ENCODE measurements around the gene NOL3. TPM values are rescaled to one million over a fixed set of nuclear protein-coding genes. Genes with fewer than 3 reads are reported as not detected.
A peak's percentile ranks its signal among the peaks of the same experiment; 100 is the strongest.
"Not testable (repeated sequence)": the region's sequence is repeated elsewhere in the genome, so short reads cannot be mapped to it uniquely, and the experiment has no call there.

NOL3 gene
- total RNA-seq, result 8.4 and 15.3 TPM in 2 replicates

DNA sequence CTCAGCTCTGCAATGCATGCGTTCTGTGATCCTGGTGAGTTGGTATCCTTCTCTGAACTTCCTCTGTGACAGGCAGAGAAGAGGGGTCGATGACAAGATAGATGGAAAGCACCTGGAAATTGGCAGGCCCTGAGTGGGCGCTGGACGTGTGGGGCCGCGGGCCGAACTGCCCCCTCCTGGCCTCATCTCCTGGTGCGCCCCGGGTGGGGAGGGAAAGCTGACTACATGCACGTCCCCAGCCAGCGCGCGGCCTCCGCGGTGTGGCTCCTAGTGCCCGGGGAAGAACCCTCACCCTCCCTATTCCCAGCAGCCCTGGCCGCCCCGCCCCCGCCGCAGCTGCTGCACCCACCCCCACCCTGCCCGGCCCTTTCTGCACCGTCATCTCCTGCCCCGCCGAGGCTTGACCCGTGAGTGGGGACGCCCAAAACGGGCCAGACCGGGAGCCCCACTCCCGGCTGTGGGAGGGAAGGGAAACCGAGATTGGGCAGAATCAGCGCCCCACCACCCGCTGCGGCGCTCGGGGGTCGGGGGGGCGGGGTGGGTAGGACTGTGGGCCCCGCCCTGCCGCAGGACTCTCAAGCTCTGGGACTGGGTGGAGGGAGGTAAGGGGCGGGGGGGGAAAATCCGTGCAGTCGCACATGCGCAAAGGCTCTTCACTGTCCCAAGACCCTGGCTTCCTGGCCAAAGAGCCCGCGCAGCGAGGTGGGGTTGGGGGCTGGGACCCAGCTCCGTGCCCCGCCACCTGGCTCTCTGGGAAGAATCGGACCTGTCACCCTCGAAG is at the start of gene NOL3:
Gene NOL3 (plus strand): TSS at position 371 of the 781 bp plus-strand sequence.
- DNase-seq (ENCODE audit: extremely low read depth, low read depth, low spot score), result no peak

DNA sequence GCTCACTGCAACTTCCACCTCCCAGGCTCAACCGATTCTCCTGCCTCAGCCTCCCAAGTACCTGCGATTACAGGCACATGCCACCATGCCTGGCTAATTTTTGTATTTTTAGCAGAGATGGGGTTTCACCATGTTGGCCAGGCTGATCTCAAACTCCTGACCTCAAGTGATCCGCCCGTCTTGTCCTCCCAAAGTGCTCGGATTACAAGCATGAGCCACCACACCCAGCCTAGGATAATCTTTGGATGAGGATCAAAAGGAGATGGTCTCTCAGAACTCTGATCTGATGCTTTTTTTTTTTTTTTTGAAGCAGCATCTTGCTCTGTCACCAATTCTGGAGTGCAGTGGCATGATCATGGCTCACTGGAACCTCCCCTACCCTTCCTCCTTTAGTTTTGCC is 47.5 kb upstream of the NOL3 start:
- DNase-seq (ENCODE audit: extremely low read depth, low read depth, low spot score), result not testable (repeated sequence)

DNA sequence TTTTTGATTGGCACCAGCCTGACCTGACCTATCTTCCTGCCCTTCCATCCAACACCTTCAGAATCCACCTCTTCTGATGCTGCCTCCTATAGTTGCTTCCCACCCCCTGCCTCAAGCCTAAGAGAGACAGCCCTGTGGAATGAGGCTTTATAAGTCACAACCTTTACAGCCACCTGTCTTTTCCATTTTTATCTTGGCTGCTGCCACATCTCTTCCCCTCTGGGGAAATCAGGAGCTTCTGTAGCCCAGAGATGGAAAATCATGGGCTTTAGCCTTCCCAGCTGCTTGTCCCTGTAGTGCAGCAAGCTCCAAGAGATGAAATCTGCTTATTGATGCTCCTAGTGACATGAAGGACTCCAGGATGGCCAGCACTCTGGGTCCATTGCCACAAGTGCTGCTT is 41.9 kb upstream of the NOL3 start:
- no peak for DNase-seq (ENCODE audit: extremely low read depth, low read depth, low spot score)

DNA sequence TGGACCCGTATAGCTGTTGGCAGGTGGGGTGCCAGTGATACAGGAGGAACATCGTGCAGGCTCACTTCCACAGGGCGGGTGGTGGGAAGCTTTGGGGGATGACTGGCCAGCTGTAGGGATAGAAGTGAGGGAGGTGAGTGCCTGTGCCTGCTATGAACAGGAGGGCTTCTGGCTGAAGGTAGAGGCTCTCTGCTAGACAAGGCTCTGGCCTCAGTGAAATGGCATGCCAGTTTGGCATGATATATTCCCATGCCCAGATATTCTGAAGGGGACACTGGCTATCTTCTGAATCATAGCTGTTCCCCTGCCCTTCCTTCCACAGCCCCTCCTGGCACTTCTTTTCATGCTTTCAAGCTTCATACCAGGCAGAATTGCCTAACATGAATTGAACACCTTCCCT is 41.5 kb upstream of the NOL3 start:
- no peak for DNase-seq (ENCODE audit: extremely low read depth, low read depth, low spot score)

DNA sequence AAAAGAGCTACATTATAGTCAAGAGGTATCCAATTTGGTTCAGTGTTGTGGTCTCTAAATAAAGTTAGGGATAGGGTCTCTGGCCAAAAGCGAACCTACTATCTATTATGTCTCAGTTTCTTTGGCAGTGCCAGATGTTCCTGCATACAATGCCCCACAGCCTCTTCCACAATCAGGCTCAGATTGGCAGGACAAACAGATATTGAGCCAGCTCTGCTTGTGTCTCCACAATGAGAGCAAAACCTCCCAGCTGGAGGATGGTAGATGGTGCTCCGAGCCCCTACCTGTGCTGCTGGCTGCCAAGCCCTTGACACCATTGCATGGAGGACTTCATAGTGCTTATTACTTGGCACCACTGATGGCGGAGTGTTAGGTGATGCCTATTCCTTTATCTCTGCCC is 40.9 kb upstream of the NOL3 start:
- no peak for DNase-seq (ENCODE audit: extremely low read depth, low read depth, low spot score)

DNA sequence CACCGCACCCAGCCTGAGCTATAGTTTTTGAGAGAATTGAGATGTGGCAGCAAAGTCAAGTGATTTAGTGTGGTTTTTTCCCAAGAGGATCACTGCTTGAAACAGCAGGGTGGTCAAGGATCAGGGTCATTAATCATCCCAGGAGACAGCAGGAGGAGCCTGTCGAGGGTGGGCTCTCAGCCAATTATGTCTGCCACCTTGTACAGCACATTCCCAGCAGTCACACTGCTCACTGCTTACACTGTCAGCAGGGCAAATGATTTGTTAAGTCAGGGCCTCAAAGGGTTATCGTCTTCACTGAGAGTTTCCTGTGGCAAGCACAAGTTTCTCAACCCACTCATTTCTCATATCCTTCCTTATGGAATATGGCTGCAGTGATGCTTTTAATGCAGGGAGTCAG is 32.7 kb upstream of the NOL3 start:
- peak; percentile 55 for DNase-seq (ENCODE audit: extremely low read depth, low read depth, low spot score)

DNA sequence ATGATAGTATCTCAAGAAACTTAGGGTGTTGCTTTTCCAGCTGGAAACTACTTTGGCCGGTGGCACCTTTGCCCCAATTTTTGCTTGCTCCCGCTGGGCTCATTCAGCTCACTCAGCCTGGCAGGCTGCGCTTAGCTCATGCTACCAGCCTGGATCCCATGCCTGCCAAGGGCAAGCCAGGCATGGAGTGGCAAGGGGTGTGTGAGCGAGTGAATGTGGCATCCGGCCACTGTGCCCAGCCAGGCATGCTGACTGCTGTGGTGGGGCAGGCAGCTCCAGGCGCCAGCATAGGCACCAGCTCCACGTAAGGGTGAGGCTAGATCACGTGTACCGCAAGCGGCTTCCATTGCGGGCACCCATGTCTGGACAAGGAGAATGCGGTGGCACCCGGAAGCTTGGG is 28.9 kb upstream of the NOL3 start:
- no peak for DNase-seq (ENCODE audit: extremely low read depth, low read depth, low spot score)

DNA sequence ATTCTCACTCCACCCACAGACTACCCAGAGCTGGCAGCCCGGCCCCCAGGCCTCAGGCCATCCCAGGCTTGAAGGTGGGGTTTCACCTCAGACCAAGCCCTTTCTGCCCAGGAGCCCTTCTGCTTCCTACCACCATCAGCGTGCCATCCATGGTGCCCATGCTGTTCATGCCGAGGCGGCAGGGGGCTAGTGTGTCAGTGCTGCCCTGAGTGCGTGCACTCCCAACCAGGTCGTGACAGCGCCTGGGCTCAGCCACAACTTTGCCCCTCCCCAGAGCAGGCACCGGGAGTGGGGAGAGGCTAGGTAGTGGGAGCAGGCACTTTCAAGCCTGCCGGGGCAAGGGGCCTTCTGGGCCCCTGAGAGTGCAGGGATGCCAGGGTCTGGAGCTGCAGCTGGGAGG is 28.0 kb upstream of the NOL3 start:
- DNase-seq (ENCODE audit: extremely low read depth, low read depth, low spot score), result no peak

DNA sequence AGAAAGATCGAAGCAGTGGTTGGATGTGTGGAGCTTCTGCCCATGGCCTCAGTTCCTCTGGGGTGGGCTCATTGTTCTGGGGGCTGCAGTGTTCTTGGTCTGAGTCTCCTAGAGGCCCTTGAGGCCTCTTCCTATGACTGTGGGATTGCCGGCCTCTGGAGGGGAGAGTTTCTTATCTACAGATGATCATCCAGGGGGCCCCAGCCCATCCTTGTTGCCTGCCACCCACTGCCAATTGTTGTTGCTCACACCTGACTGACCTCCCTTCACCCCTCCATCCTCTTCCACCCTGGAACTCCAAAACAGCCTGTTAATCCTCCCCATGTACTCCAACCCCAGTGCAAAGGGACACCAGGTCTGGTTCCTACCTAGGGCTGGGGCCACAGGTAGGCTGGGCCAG is 25.4 kb upstream of the NOL3 start:
- DNase-seq (ENCODE audit: extremely low read depth, low read depth, low spot score), result no peak

DNA sequence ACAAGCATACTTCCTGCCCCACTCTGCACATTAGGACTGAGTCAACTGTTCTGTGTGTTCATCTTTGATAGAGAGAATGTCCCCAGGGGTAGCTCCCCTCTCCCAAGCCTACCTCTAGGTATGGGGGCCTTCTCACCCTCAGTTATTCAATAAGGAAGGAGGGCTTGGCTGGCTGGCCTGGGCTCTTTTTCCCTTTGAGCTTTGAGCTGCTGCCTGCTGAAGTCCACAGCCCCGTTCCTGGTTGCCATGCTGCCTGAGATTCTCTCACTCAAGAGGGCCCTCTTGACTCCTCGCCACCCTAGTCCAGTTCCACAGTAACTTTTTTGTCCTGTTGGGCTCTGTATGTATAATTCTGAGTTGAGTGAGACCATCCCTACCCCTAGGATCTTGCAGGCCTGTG is 24.6 kb upstream of the NOL3 start:
- no peak for DNase-seq (ENCODE audit: extremely low read depth, low read depth, low spot score)

DNA sequence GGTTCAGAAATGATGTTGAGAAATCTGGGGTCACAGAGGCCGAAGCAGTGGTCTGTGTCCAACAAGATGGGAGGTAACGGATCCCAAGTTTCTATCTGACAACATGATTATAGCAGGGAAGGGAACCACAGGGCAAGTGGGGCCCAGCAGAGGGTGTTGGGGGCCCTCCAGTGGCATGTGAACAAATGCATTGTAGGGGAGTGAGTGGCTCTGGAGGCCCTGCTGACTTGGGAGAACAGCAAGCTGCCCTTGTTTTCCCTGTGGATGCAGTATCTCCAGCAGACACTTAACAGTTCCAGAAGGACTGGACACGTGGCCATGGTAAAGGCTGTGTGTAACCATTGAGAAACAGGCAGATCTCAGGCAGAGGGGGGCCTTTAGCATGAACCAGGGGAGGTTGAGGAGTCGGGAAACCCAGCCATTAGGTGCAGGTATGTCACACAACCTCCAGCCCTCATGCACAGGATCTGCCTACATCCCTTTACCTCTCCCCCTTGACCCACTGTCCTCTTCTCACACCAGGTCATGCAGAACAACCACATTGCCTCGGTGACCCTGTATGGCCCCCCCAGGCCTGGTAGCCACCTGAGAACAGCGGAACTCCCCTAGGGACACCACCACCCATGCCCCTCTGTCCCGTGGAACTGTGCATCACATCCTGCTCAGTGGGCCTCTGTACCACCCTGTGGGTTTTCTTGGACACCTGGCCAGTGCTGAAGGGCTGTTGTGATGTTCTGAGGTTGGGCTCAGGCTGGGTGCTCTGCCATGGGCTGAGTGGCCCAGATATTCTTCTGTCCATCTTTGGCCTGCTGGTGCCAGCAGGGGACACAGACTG is 23.6 kb upstream of the NOL3 start:
- no peak for DNase-seq (ENCODE audit: extremely low read depth, low read depth, low spot score)

DNA sequence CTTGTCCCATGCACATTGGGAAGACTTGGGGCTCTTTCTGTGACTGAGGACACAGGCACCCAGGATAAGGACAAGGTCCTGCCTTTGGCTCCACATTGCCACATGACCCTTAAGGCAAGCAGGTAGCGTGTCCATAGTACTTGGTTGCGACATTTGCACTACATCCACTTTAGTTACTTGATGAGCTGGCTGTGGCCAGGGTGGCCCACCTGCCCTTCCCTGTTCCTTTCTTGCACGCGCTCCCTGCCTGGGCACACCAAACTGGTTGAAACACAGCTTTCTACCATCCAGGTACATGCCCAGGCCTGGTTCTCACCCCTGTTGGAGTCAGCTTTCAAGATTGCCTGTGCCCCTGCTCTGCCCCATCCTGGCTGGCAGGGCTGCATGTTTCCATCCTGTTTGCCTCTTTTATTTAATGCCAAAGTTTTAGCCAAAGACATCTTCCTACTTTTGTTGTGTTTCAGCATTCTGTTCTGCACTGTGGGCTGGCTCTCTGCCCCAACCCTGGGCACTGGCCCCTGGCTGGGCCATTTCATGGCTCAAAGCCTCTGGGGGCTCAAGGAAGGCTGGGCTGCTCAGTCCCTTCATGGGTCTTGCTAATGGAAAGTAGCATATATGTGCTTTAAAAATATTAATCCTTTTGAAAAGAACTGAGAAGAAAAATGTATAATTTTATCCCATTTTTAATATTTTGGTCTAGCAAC is 22.7 kb upstream of the NOL3 start:
- no peak for DNase-seq (ENCODE audit: extremely low read depth, low read depth, low spot score)

DNA sequence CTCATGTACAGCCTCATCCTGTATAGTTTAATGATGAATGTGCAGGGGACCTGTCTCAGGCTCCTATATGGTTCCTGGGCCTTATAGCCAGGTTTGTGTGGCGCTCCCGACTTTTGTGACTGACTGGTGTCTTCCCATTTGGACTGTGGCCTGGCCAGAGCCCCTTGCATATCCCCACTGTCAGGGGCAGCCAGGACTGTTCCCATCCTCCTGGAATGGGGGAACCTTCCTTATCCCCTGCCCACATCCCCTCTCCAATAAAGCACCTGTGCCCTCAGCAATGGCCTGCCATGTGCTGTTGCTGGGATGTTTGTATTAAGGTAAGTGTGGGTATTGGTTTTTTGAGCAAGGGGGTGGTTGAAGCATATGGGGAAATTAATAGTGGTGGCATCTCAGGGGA is 22.1 kb upstream of the NOL3 start:
- DNase-seq (ENCODE audit: extremely low read depth, low read depth, low spot score), result no peak

DNA sequence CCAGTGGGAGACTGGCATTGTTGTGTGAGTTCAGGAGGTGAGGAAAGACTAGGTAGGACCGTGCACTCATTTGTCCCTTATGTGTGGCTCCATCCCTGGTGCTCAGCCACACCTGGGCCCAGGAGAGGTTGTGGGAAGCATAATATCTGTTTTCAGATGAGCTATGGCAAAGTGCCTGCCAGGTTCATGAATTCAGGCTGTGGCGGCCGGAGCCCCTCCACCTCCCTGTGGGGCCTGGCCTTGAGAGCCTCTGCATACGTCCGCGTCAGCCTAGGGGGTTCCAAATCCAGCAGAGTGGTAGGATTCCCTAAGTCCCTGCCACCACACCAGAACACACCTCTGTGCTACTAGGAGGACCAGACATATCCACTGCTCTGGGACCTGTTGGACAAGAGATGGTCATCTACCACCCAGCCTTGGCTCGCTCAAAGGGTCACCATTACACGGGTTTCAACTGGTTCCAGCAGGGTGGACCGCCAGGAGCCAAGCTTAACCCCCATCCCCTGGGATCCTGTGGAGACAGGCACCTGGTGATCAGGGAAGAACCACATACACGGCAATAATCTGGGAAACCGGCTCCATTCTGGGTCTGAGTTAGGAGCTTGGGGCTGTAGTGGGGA is 21.6 kb upstream of the NOL3 start:
- no peak for DNase-seq (ENCODE audit: extremely low read depth, low read depth, low spot score)

DNA sequence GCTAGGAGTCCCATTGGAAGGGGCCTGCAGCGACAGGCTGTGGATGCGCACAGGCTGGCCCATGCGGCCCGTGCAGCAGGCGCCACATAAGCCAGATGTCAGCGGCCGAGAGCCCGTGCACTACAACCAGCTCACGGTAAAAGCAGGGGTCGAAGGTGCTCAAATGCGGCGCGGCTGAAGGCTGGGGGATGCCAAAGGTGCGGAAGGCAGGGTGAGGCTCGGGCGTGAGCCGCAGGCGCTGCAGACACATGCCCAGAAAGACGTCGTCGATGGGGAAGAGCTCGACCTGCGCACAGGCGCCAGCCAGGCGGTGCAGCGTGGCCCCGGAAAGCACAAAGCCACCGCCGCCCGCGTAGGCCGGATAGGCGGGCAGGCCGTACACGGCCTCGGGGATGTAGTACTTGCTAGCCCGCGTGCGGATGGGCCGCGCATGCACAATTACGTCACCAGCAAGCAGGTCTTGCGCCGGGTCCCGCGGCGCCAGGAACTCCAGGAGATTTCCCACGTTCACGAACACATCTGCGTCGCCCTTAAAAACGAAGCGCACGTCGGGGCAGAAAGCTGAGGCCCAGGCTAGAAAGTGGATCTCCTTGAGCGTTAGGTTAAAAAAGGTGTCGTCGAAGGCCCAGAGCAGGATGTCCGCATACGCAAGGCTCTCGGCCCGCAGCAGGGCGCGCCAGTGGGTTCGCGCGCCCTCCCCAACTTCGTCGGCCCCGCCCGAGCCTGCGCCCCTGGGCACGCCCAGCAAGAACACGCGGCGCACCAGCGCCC is 20.9 kb upstream of the NOL3 start:
- DNase-seq (ENCODE audit: extremely low read depth, low read depth, low spot score), result no peak

DNA sequence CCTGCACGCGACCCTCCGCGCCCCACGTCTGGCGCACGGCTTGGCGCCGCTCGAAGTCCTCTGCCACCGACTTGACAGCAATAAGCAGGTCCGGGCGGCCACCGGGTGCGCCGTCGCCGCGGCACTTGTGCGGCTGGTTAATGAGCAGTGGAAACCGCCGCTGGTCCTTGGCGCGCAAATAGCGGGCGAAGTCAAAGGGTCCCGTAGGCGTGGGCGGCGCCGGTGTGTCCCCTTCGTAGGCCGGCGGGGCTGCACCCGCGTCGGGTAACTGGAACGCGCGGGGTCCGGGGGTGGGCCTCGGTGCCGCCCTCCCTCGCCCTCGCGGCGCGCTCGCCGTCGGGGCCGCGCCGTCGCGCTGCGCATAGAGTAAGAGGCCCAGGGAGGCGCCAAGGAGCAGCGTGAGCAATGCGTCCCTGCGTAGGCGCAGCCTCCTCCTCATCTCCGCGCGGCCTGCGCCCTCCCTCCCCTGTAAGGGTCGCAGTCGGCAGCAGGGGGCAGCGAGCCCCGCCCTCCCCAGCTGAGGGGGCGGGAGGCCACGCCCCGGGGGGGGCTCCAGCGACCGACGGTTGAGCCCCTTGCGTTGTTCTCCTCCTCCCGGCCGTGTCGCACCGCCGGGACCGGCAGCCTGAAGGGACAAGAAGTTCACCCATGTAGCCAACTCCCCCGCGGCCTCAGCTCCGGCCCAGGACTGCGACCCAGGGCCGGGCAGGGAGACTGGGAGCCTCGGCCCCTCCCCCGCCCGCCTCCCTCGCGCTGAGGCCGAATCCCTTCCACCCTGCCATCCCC is 20.1 kb upstream of the NOL3 start:
- DNase-seq (ENCODE audit: extremely low read depth, low read depth, low spot score), result no peak

DNA sequence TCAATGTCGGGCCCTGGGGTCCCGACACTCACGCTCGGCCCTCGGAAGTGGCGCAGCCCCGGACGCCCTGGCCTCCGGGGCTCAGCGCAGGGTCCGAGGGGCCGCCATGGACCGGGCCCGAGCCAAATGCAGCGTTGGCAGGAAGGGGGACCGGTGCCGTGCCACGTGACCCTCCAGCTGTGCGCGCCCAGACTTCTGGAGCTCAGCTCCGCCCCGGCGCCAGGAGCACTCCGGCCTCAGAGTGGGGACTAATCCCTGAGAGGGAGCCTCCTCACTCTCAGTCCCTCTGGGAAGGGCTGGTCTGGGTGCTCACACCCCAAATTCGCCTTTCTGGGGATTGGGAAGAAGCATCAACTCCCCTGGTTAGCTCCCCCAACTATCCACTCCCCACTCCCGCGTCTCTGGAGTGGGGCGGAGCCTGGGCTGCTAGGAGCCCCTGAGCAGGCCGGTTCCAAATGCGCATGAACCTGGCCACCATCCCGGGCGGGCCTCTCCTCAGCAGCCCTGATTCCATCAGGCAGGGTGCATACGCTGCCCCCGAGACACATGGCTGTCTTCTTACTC is 19.4 kb upstream of the NOL3 start, which contains the start of gene B3GNT9:
Gene B3GNT9 (minus strand): TSS at position 166 of the 564 bp plus-strand sequence. CDS start 513 bp downstream, outside the sequence.
- no peak for DNase-seq (ENCODE audit: extremely low read depth, low read depth, low spot score)

DNA sequence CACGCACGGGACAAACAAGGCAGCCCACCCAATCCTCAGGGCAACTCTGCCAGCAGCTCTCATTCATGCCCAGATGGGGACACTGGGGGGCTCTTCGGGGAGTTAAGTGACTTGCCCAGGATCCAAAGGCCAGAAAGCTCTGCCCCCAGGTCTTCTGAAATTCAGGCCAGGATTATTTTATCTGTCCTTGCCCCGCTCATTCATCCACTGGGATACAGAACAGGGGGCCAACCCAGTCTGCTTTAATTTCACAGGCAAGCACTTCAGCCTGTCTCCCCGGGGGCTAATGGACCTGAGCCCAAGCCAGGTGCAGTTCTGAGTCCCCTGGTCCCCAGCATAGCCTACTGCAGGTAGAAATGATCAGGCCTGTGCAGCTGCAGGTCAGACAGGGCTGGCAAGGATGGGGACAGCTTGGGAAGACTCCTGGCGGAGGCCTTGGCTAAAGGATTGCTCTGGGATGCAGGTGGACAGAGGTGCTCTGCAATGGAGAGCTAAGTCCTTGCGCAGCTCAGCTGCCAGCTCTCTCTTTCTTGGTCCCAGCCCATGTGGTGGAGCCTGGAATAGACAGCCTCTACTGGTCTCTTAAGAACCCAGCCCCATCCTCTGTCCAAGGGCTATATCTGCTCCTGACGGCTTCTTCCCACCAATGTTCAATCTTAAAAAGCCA is 18.8 kb upstream of the NOL3 start:
- DNase-seq (ENCODE audit: extremely low read depth, low read depth, low spot score), result no peak
